ENCODE measurements around the gene ABT1. TPM values are rescaled to one million over a fixed set of nuclear protein-coding genes. Genes with fewer than 3 reads are reported as not detected.

ABT1 gene
- total RNA-seq, 1 donor from 2014 or later, result 8.3 TPM

GRCh38 chr6:26592649-26593048, 4.1 kb upstream of the ABT1 start:
- Histone ChIP-seq H3K27ac (replicated peaks) (no peak overlapping the region), H3K9me3 (replicated peaks) (no peaks in the 10 kb centered on the region), H3K4me3 (no peak overlapping the region), H3K36me3 (no peaks in the 10 kb centered on the region), H3K27me3 (ENCODE audit: low read depth) (peaks cover 66% of the 10 kb centered on the region), H3K4me1 (peaks cover 23% of the 10 kb centered on the region)
- no peak for DNase-seq
- no peak for TF ChIP-seq CTCF (IDR thresholded peaks at IDR 0.05; ENCODE audit: borderline replicate concordance)
- intact Hi-C loops (cut with micrococcal nuclease), result no loop called here

- no peak overlapping the region for H3K4me3 ChIP-seq
- H3K4me1 ChIP-seq, result peaks cover 32% of the 10 kb centered on the region
- peaks cover 7% of the 10 kb centered on the region for H3K36me3 ChIP-seq
- no peaks in the 10 kb centered on the region for H3K9me3 ChIP-seq (replicated peaks)
- peaks cover 57% of the 10 kb centered on the region for H3K27me3 ChIP-seq (ENCODE audit: low read depth)
- no peak for TF ChIP-seq CTCF (IDR thresholded peaks at IDR 0.05; ENCODE audit: borderline replicate concordance)
- intact Hi-C loops (cut with micrococcal nuclease), result no loop called here
- DNase-seq, result no peak
- H3K27ac ChIP-seq (replicated peaks), result no peak overlapping the region
Observed at GRCh38 chr6:26593278-26594130, 3.2 kb upstream of the ABT1 start.

- H3K9me3 ChIP-seq (replicated peaks), result no peaks in the 10 kb centered on the region
Observed at GRCh38 chr6:26594131-26594498, 2.6 kb upstream of the ABT1 start.

GRCh38 chr6:26594730-26595632, 1.8 kb upstream of the ABT1 start:
- no peaks in the 10 kb centered on the region for H3K9me3 ChIP-seq (replicated peaks)
- no peak for TF ChIP-seq CTCF (IDR thresholded peaks at IDR 0.05; ENCODE audit: borderline replicate concordance)
- DNase-seq, result no peak
- intact Hi-C loops (cut with micrococcal nuclease), result loop anchor here (5.0 kb wide), 1 partner anchor 253 kb away; no protein-coding TSS in a partner anchor
- peak overlapping the region; percentile 88 for H3K27ac ChIP-seq (replicated peaks)
- H3K27me3 ChIP-seq (ENCODE audit: low read depth), result peaks cover 48% of the 10 kb centered on the region
- peaks cover 20% of the 10 kb centered on the region for H3K36me3 ChIP-seq
- peaks cover 35% of the 10 kb centered on the region for H3K4me1 ChIP-seq
- H3K4me3 ChIP-seq, result peak overlapping the region; percentile 88

More at GRCh38 chr6:26594131-26594498, 2.6 kb upstream of the ABT1 start:
- Histone ChIP-seq H3K27ac (replicated peaks) (no peak overlapping the region), H3K27me3 (ENCODE audit: low read depth) (peaks cover 52% of the 10 kb centered on the region), H3K36me3 (peaks cover 13% of the 10 kb centered on the region), H3K4me1 (peaks cover 35% of the 10 kb centered on the region), H3K4me3 (no peak overlapping the region)
- intact Hi-C loops (cut with micrococcal nuclease), result no loop called here
- no peak for TF ChIP-seq CTCF (IDR thresholded peaks at IDR 0.05; ENCODE audit: borderline replicate concordance)
- DNase-seq, result no peak

GRCh38 chr6:26595669-26596269, 984 bp upstream of the ABT1 start:
- DNase-seq, result peak; percentile 93
- peaks cover 35% of the 10 kb centered on the region for H3K4me1 ChIP-seq
- intact Hi-C loops (cut with micrococcal nuclease), result loop anchor here (5.0 kb wide), 1 partner anchor 253 kb away; no protein-coding TSS in a partner anchor
- H3K27ac ChIP-seq (replicated peaks), result peak overlapping the region; percentile 88
- peak; percentile 98 for TF ChIP-seq CTCF (IDR thresholded peaks at IDR 0.05; ENCODE audit: borderline replicate concordance)
- H3K27me3 ChIP-seq (ENCODE audit: low read depth), result peaks cover 40% of the 10 kb centered on the region
- H3K4me3 ChIP-seq, result peak overlapping the region; percentile 88
- no peaks in the 10 kb centered on the region for H3K9me3 ChIP-seq (replicated peaks)
- peaks cover 23% of the 10 kb centered on the region for H3K36me3 ChIP-seq

Data from left ventricle myocardium inferior (tissue), 1 donor.